Activated CD8-positive, alpha-beta memory T cell treated with anti-CD3 and anti-CD28 coated beads, Interleukin-2, amount 50 U/mL, for 24 hours (primary cell): Measurements from ENCODE around the gene SMLR1.
A peak's percentile ranks its signal among the peaks of the same experiment; 100 is the strongest.

ENCODE experiments used
- DNase-seq: peaks from one replicate; pipeline ENCODE4 v3.0.0-alpha.2; 2020; ENCODE audit errors: extremely low read depth

Gene SMLR1

DNA sequence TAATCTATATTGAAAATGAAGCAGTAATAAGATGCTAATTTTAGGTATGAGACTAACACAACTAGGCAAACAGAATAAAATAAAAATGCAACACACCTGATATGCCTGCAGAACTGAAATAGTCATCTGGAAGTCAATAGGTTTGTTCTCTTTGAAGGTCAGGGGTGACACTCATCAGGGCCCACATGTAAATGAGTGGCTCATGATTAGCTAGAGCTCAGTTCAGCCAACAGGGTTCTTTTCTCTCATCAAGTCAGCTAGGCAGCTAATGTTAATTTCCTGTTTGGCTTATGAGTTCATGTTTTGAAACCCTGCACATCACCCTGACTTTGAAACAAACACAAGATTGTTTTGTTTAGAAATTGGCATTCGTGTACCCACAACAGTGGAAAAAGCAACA, 23.8 kb downstream of the SMLR1 start:
- DNase-seq = no peak

- DNase-seq = no peak
These were observed 25.8 kb downstream of the SMLR1 start for GRCh38 chr6:130852844-130853554.

GRCh38 chr6:130853555-130854183, 26.5 kb downstream of the SMLR1 start:
- DNase-seq = no peak

DNA sequence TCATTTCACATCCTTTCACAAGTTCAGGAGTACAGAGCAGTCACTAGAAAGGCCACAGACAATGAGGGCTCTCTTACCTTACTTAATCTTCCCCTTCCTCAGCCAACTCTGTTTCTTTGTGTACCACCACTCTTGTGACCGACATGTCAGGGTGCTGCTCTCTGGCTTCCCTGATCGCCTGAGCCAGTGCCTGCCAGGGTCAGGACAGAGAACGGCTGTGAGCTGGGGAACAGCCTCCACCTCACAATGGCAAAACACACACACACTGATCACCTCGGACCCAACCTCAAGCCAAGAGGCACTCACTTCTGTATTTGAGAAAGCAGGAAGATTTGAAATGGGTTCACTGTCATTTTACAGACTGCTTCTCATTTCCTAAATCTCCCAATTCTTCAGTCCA, 30.8 kb downstream of the SMLR1 start:
- DNase-seq = no peak

DNA sequence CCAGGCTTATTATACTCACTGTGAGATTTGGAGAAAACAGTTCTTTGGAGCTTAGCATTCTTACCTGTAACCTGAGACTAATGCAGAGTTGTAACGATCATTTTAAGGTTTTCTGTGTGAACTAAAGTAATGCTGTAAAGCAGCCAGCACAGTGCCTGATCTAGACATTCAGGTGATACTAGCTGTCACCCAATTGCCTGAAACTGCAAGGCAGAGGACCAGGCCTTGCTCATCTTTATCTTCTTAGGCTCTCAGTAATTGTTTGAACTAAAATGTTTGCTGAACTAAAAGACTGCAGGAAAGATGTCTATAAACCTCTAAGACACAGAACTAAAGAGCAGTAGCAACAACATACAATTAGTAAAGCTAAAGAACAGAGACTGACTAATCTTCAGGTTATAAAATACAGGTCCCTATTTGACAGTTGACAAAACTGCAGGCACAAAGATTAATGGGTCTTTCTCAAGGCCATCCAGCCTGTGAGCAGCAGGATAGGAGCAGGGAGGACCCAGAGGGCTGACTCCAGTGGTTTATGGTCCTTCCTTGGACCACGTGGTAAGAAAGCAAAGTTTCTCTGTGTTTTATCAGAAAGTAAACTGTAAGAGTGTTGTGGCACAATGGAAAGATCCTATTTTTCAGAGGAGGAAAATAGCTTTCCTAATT, 31.4 kb downstream of the SMLR1 start:
- DNase-seq = no peak

DNA sequence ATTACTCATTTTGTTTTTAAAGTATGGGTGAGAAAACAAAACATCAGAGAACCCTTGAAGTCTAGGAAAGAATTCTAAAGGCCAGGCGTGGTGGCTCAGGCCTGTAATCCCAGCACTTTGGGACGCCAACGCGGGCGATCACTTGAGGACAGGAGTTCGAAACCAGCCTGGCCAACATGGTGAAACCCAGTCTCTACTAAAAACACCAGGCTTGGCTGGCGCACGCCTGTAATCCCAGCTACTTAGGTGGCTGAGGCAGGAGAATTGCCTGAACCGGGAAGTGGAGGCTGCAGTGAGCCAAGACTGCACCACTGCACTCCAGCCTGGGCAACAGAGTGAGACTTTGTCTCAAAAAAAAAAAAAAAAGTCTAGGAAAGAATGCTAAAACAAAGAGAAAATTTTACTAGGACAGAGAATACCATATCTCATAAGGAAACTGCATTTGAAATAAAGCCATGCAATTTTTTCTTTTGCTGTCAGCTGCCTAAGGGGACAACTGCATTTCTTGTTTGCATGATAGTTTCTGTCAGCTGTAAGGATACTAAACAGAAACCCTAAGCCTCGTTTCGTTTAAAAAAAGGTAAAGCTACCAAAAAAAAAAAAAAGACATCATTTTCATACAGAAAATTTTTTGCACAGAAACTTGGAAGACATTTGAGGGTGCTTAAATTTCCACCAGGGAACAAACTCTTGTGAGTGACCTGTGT, 32.1 kb downstream of the SMLR1 start:
- no peak for DNase-seq

GRCh38 chr6:130862370-130862769, 35.2 kb downstream of the SMLR1 start:
- no peak for DNase-seq

- no peak for DNase-seq
These were observed 36.4 kb downstream of the SMLR1 start for GRCh38 chr6:130863415-130864230.

GRCh38 chr6:130864344-130864743, 37.1 kb downstream of the SMLR1 start:
- no peak for DNase-seq

DNA sequence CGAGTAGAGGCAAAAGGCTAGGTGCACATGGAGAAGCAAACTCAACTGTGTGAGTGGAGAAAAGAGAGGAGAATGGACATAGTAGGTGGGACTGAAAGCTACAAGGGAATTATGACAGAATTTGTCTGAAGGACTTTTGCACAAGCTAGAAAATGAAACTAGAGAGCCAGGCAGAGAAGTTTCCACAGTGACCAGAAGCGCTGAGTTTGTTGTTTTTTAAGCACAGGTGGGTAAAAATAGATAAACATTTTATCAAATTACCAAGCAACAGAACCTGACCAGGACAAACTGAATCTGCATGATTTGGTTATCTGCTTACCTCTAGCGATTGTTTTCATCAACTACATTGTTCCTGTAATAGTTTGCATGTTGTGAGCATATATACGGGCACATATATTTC, 38.6 kb downstream of the SMLR1 start:
- DNase-seq = no peak

GRCh38 chr6:130869681-130870080, 42.5 kb downstream of the SMLR1 start:
- no peak for DNase-seq

DNA sequence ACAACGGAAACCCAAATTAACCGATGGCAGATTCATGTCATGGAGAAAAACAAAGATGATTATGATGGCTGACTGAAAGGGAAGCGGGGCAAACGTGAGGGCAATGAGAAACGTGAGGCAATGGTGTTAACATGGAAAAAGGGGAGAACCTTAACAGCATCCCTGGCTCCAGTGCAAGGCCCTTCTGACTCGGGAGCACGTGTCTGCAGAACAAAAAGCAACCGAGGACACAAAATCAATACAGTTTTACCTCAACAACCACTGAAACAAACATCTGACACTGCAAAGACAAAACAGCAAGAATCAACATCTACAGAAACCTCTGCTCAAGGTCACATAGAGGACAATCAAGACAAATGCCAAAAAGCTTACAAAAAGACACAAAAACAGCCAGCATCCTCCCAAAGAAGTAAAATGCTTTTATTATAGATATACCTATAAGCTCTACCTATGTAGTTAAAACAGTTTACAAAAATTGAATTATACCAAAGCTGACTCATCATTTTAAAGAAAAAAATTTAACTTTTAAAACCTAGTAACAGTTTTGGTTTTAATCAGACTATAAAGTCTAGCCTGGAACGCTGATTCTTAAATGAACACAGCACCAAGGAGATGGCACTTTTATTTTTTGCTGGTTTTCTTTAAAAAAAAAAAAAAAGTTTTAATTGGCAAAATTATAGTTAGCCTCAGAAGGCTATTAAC, 43.1 kb downstream of the SMLR1 start:
- no peak for DNase-seq

- DNase-seq = peak; percentile 45
These were observed 45.3 kb downstream of the SMLR1 start for GRCh38 chr6:130872250-130873095.

DNA sequence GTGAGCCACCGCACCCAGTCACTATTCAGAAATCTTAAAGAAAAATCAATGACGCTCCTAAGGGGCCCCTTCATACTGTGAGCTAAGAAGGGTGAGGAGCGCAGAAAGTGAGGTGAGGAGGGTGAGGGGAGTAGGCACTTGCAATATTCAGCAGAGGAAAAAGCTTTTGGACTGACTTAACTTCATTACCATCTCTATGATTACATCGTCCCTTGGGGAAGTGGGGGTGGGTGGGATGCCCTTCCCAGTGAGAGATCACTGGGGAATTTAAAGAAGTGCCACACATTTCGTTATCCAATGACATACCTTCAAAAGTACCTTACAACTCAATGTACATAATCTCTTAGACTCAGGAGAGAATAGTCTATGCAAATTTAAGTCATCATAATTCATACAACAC, 46.5 kb downstream of the SMLR1 start:
- no peak for DNase-seq

GRCh38 chr6:130879826-130880225, 52.6 kb downstream of the SMLR1 start:
- no peak for DNase-seq

- DNase-seq = no peak
These were observed 55.2 kb downstream of the SMLR1 start for GRCh38 chr6:130882370-130882769.

DNA sequence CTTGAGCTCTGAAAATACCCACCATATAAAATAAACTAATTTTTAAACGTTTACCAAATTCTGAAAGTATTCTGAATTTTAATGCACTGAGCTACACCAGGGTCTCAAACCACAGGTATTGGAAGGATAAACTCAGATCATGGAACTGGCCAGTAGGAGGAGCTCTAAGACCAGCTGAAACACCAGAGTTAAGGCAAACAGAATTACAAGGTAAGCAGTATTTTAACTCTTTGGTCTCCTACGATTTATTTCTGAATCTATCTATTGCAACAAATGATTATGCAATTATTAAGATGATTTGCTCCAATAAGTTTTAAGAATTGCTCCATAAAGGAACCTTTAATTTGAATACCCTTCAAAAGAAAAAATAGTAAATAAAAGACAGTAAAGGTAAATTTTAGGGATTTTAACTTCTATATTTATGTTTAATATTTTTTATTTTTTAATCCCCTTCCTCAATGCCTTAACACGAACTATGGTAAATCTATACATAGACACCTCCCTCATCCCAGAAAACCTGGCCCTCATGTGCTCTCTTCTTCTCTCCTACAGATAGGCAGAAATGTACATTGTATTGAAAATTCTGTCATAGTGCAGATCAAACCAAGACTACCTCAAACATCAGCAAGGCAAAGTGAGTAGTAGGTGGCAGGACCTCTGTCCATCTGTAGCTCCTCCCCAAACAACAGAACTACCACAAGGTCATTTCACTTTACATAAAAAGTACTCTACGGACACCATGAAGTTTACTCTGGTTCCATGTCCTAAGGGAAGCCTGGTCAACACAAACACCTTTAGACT, 58.4 kb downstream of the SMLR1 start:
- DNase-seq = peak; percentile 51
